HG02610 (cell line): ENCODE data around the gene LRRTM2.

Experiments used
- ATAC-seq: cut with Tn5 transposase; IDR thresholded peaks from one replicate; pipeline ENCODE4 v1.9.1; 2021; ENCODE audit warnings: mild to moderate bottlenecking, moderate library complexity; ENCODE audit not compliant: unreplicated experiment

Gene LRRTM2

GRCh38 chr5:138884094-138884493, 9.0 kb upstream of the LRRTM2 start:
- ATAC-seq: no peak

- ATAC-seq: no peak
These were observed 8.1 kb upstream of the LRRTM2 start for GRCh38 chr5:138883211-138883610.

DNA sequence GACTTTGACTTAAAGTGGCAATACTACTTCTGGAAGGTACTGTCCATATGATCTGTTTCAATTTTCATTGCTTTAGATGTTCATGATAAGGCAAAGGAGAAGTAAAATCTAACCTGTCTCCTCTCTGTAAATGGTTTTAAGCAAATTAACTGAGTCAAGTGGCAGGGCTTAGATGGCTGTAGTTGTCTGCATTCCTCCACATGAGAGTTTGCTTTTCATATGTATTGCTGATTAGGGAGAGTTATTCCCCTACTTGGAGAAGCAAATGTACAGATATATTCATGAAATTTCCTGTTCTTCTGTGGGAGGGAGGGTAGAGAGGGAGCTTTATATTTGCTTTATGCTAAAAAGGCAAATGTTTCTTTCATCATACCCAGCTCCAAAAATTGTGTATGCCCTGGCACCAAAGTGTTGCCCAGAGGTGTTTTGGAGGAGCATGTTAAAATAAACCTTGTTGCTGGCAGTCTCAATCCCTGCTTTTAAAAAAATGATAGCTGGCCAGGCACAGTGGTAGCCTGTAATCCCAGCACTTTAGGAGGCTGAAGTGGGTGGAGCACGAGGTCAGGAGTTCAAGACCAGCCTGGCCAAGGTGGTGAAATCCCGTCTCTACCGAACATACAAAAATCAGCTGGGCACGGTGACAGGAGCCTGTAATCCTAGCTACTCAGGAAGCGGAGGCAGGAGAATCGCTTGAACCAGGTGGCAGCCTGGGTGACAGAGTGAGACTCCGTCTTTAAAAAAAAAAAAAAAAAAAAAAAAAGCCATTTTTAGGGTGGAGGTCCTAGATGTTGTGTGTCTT, 3.5 kb upstream of the LRRTM2 start:
- ATAC-seq: no peak

GRCh38 chr5:138876811-138877210, 1.7 kb upstream of the LRRTM2 start:
- no peak for ATAC-seq

- ATAC-seq: no peak
These were observed 811 bp upstream of the LRRTM2 start for GRCh38 chr5:138875946-138876345.

DNA sequence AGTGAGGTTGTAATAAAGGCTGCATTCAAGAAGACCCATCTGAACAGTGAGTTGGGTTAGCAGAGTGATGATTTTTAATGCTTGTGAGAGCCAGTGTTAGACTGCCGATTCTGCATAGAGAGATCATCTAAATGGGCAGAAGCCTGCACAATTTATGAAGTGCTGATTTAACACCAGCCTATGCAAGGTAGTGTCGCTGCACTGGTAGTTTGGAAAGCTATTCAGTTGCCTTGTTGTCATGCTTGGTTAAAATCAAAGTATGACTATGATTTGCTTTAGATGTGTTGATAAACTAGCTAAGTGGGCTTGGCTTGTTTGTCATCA, 379 bp upstream of the LRRTM2 start:
- no peak for ATAC-seq

- ATAC-seq: no peak
These were observed 894 bp downstream of the LRRTM2 start for GRCh38 chr5:138874241-138874640.

DNA sequence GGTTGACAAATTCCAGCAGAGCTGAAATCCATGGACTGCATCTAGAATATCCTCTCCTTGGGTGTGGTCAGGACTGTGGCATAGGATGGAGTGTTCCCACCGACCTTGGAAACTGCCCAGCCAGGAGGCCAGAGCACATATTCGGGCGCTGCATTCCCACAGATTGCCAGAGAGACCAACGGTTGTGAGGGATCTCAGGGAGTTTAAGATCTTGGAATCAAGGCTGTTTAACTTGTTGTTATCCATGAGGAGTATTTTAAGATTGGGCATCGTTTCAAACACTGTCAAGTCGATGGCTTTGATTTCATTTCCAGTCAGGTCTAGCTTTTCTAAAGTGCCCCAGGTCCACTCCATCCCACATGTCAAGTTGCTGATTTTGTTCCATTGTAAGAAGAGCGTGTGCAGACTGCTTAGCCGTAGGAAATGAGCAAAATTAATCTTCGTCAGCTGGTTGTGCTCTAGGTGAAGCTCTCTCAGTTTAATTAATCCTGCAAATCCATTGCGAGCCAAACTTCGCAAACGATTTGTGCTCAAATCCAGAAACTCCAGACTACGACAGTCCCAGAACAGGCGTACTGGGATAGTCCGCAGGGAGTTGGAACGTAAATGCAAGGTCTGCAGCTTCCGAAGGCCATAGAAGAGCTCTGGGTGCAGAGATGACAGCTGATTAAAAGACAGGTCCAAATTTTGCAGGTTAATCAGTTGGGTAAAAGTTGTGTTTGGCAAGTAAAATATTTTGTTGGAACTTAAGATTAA, 1.5 kb downstream of the LRRTM2 start:
- no peak for ATAC-seq

DNA sequence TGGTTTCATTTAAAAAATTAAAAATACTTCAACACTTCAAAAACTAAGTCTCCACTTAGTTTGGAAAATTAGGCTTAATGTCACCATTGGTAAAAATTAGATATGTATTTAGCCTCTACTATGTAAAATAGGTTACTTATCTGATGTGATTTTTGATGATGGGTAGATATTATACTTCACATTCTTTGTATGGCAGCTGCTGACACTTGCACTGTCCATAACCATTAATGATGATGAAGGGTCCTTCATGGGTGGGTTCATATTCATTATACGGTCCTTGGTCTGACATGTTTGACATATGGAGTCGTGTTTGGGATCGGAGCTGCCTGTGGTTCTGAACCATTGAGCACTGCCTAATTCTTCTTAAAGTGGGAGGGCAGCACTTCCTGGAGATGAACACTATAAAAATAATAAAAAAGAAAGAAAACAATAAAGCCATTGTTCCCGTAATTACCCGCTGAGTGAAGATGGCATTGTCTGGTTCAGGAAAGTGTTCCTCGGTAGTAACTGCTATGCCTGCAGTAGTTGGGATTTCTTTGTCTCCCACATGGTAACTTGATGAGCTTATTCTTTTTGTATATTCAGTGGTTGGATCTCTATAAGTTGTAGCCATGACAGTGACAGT, 2.2 kb downstream of the LRRTM2 start:
- ATAC-seq: no peak

- no peak for ATAC-seq
These were observed 4.5 kb downstream of the LRRTM2 start for GRCh38 chr5:138870611-138871010.

- no peak for ATAC-seq
These were observed 5.2 kb downstream of the LRRTM2 start for GRCh38 chr5:138869763-138870500.

DNA sequence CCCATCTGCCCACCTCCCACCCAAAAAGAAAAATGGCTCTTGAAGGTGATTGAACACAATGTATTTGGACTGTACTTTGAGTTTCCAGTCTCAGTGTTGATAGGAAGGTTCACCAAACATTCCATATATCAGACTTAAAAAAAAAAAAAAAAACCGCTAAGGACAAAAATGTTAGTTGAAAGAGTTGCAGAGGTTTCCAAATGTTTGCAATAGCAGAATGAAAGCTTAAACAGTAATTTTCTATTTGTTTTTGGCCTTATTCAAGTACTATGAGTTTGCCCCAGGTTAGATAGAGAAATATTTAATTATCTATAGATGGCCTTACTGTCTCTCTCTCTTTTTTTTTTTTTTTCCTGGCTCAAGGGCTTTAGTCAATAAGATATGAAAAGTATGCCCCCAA, 6.1 kb downstream of the LRRTM2 start:
- ATAC-seq: no peak

DNA sequence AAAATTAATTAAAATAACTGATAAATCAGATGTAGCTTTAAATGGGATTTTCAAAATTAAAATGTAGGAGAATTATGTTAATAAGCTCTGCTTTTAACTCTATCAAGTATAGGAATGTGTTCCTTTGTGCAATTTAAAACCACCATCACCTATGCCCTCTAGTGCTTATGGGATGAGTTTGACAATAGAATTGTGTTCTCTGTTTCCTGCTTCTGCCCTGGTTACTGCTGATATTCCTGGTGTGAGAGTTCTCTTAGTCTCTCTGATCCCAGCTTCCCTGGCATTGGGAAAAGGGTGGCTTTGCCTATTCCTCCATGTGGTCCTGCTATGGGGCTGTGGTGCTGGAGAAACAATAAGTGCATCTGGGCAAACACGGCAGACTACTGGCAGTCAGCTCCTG, 8.1 kb downstream of the LRRTM2 start:
- no peak for ATAC-seq

- no peak for ATAC-seq
These were observed 22.0 kb downstream of the LRRTM2 start for GRCh38 chr5:138853132-138853531.

- no peak for ATAC-seq
These were observed 24.2 kb downstream of the LRRTM2 start for GRCh38 chr5:138850865-138851435.

DNA sequence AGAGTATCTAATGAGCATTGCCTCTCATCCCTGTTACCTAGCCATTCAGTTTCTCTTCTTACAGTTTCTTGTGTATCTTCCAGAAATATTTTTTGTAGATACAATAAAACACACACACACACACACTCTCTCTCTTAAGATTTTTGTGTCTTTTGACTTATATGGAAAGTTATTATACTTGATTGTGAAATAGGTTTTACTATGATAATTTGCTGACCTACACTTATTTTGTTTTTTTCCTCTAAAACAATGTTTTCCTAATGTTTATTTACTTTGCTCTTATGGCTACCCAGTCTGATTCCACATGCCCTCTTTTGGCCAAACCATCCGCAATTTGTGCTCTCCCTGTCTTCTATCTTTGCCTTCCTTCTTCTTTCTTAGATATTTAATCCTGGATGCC, 25.3 kb downstream of the LRRTM2 start:
- no peak for ATAC-seq

DNA sequence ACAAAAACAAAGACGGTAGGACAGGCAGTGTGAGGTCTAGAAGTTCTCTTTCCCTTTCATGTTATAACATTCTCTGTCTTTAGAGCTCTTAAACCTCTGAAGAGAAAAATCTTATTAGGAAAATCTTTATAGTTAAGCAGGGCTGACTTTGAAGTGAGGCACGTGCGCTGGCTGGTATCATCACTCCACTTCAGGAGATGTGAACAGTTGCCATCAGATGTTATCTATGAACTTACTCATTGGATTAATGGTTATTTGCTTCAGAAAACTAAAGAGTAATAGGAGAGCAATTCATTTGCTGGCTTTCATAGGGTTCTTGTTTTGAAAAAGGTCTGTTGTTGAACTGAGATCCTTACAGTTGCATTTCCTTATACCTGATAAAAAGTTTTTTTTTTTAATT, 25.7 kb downstream of the LRRTM2 start:
- no peak for ATAC-seq

DNA sequence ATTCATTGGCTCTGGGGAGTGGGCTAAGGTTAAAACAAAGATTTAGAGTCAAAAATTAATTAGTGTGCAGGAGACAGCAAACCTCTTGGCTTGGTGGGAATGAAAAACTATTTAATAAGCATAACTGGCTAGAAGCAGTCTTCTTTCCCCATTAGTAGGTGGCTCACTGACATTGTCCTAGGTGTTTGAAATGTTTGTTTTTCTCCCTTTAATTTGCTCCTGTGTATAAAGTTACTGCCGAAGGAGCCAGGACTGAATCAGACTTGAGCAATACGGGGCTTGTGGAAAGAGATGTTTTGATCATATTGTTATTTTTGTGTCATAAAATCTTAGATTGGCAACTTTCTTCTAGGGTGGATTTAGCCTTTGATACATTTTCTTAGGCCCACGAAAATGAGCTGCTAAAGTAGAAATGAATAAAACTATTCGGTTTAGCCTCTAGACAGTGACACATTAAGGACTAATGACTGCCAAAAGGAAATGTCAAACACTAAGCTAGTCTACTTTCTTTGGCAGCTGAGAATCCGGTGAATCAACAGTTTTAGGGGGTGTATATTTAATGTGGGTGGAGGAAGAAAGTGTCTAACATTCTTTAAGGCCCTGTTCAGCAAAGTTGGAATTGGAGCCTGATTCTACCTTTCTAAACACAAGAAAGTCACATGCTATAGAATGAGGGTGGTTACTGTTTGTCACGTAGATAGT, 30.2 kb downstream of the LRRTM2 start:
- no peak for ATAC-seq

DNA sequence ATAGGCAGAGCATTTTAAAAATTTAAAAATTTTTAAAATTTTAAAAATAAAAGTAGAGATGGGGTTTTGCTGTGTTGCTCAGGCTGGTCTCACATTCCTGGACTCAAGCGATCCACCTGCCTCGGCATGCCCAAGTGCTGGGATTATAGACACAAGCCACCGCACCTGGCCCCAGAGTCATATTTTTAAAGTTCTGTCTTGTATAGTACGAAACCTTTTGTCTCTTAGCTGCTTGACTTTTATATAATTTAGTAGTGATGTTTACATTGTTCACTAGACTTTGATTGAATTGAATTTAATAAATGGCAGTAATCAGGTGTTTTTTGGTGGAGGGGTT, 31.0 kb downstream of the LRRTM2 start:
- ATAC-seq: no peak

GRCh38 chr5:138843316-138844124, 31.6 kb downstream of the LRRTM2 start:
- no peak for ATAC-seq
